Raji (cell line): ENCODE results near the gene DUSP22.

Source experiments
- POLR2A ChIP-seq: IDR thresholded peaks from 2 replicates; pipeline ENCODE4 v1.6.1; 2011; ENCODE audit warnings: low read depth, low read length, control low read depth; ENCODE audit not compliant: insufficient read depth

DUSP22 gene

GRCh38 chr6:291697-292505 lies at the start of gene DUSP22:
DUSP22 (plus strand) TSS chr6:292487; CDS start chr6:292540, 53 bp downstream.
- TF ChIP-seq POLR2A: peak; percentile 79

DNA sequence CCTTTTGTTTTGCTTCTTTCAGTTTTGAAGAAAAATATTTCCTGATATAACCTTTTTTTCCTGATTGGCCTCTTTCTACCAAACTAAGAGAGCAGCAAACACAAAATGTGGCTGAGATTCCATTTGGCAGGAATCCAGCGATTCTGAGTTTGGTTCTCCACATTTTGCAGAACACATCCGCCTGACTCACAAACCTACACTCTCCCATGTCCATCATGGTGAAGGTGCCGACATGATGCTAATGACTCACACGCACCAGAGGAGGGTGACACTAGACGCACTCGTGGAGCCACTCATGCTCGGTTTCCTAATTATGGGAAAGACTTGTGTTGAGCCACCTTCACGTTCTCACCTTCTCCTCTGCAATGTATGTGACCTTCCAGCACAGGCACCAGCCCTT lies 45.9 kb upstream of the DUSP22 start:
- TF ChIP-seq POLR2A: no peak

DNA sequence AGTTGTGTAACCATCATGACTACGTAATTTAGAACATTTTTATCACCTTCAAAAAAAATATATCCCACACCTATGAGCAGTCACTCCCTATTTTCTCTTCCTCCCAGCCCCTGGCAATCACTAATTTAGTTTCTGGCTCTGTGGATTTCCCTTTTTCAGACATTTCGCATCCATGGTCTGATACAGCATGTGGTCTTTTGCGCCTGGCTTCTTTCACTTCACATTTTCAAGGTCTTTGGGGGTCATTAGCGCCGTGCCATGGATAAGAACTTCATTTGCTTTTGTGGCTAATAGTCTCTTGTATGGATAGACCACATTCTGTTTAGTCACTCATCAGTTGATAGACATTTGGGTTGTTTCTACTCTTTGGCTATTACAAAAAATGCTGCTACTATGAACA lies 44.9 kb upstream of the DUSP22 start:
- no peak for TF ChIP-seq POLR2A

- no peak for TF ChIP-seq POLR2A
These were observed 41.6 kb upstream of the DUSP22 start for GRCh38 chr6:250676-251075.

DNA sequence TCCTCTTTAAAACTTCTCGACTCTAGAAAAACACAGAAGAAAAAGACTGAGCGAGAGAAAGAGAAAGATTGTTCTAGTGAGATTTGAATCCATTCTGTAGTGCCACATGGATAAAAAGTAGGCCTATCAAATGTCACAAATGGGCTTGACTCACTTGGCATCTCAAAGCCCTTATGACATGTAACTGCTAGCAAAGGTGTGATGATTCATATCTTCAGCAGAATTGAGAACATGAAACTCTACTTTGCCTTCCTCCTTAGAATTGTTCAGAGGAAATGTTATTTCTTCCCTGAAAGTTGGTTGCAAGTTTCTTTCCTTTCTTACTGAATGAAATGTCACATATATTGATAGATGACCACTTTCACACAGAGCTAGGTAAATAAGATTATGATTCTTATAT lies 40.4 kb upstream of the DUSP22 start:
- TF ChIP-seq POLR2A: no peak

GRCh38 chr6:252775-253535 lies 39.3 kb upstream of the DUSP22 start:
- no peak for TF ChIP-seq POLR2A

GRCh38 chr6:254016-254415 lies 38.3 kb upstream of the DUSP22 start:
- no peak for TF ChIP-seq POLR2A

- no peak for TF ChIP-seq POLR2A
These were observed 37.1 kb upstream of the DUSP22 start for GRCh38 chr6:255041-255750.

DNA sequence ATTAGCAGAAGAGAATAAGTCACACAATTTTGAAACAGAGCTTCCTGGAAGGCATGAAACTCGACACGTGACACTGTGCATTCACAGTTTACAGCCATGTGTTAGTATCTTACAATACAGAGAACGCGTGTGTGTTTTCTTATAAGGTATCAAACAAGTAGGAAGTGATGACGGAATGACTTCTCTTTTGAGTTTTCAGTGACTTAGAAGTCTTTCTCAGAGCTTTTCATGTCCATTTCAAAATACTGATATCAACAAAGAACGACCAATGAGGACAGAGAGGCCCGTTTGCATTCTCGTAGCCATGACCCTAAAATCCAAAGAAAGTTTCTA lies 36.6 kb upstream of the DUSP22 start:
- no peak for TF ChIP-seq POLR2A

DNA sequence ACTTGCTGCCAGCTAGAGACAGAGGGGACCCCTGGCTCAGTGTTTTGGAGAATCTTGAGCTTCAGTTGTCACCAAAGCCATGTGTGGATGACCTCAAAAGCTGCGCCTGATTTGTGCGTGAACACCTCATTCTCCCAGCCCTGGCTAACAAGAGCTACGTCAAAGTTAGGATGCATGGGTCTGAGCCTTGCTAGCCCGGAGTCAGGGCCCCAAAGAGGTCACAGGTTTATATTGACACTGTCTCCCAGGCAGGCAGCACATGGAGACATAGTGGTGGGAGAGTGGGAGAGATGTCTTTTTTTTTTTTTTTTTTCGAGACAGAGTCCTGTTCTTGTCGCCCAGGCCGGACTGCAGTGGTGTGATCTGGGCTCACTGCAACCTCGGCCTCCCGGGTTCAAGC lies 36.1 kb upstream of the DUSP22 start:
- TF ChIP-seq POLR2A: no peak

DNA sequence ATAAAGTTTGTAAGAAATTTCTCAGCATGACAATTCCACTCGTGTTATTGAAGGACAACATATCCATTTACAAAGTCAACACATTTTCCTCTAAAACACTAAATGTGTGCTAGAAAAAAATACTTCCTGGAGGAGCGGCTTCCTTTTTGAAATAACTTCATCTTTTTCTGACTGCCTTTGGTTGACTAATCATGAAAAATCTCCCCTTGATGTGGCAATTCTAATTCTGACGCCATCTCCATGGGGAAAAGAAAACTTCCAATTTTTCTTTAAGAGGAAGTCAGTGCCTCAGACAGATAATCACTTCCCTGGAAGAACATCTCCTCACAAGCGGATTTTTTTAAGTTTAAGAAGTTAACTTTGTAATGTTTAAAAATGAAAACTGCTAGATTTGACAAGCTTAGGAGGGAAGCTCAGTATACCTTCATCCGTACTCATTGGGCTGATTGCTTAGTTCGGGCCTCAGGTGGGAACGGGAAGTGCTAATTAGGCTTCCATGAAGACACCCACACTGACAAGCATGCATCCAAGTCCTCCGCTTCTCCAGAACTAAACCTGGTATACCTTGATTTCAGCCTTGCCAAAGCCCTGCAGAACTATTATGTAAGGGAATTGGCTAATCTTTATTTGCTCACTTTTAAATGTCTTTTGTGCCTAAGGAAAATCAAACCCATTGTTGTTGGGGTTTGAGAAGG lies 35.1 kb upstream of the DUSP22 start:
- no peak for TF ChIP-seq POLR2A

DNA sequence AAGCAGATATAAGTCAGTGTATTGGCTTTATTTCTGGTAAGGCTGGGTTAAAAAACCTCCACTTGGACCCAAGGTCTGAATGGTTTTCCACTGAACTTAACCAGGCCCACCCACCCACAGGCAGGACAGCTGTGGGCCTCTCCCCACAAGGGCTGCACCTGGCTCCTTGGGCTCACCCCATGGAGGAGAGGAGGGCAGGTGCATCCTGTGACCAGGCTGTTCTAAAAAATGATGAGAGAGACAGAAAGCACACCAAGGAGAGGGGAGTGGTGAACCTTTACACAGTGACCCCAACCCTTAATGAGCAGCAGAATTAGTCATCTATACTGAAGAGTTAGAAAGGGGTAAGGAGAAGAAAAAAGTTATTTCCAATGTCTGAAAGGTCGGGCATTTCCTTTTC lies 34.5 kb upstream of the DUSP22 start:
- no peak for TF ChIP-seq POLR2A

DNA sequence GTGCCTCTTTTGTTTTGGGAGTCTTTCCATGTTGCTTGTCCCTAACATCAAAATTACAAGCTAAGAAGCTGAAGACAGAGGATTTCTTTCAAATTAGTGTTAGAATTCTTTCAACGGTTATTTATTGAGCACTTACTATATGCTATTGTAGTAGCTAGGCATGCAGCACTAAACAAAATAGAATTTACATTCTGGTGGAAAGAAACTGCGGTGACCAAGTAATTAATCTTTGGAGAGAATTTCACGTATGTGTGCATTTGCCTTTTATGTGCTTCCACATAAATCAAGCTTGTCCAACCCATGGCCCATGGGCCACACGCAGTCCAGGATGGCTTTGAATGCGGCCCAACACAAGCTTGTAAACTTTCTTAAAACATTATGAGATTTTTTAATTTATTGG lies 33.0 kb upstream of the DUSP22 start:
- no peak for TF ChIP-seq POLR2A

DNA sequence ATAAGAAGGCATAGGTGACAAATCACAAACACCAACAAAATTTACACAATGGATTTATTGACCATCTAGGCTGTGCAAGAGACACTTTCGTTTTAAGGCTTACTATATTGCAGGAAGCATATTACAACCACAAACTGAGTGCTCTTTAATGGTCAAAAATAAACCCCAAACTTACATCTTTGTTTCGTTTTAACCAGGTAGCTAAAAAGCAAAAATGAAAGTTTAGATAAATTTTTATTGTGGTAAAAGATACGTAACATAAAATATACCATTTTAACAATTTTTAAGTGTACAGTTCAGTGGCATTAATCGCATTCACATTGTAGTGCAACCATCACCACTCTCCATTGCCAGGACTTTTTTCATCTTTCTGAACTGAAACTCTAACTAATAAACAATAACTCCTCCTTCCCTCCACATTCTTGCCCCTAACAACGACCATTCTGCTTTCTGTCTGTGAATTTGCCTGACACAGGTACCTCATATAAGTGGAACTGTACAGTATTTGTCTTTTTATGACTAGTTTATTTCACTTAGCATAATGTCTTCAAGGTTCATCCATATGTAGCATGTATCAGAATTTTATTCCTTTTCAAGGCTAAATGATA lies 32.3 kb upstream of the DUSP22 start:
- no peak for TF ChIP-seq POLR2A

DNA sequence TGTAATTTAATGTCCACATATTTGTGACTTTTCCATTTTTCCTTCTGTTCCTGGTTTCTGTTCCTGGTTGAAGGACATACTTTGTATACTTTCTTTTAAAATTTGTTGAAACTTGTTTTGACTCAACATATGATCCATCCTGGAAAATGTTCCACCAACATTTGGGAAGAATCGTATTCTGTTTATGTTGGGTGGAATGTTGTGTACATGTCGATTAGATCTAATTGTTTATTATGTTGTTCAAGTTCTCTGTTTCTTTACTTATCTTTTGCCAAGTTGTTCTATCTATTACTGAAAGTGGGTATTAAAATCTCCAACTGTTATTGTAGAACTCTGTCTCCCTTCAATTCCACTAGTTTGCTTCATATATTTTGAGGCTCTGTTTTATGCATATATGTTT lies 27.7 kb upstream of the DUSP22 start:
- no peak for TF ChIP-seq POLR2A

GRCh38 chr6:268394-268935 lies 23.8 kb upstream of the DUSP22 start:
- TF ChIP-seq POLR2A: no peak
